Mucosa of rectum (tissue), 2 donors: ENCODE data around the gene GALNS.
A peak's percentile ranks its signal among the peaks of the same experiment; 100 is the strongest.

Experiments used
- H3K27ac ChIP-seq, 2 donors: one replicate each; pipeline ENCODE4 v1.7.0; 2013; ENCODE audit warnings: inconsistent platforms in 2 of 2, low read depth in 2 of 2, low read length in 2 of 2
- H3K27me3 ChIP-seq, 2 donors: one replicate each; pipeline ENCODE4 v1.7.0; 2013; ENCODE audit warnings: low read length in 2 of 2; ENCODE audit not compliant: control insufficient read depth in 2 of 2, insufficient read depth in 2 of 2
- H3K36me3 ChIP-seq, 2 donors: one replicate each; pipeline ENCODE4 v1.7.0; 2013; ENCODE audit warnings: low read length in 2 of 2; ENCODE audit not compliant: control insufficient read depth in 2 of 2, insufficient read depth in 2 of 2
- H3K4me1 ChIP-seq, 2 donors: one replicate each; pipeline ENCODE4 v1.7.0; 2013; ENCODE audit warnings: low read length in 2 of 2, mild to moderate bottlenecking in 1 of 2; ENCODE audit not compliant: control insufficient read depth in 2 of 2, insufficient read depth in 2 of 2
- H3K4me3 ChIP-seq, 2 donors: one replicate each; pipeline ENCODE4 v1.7.0; 2013; ENCODE audit warnings: low read length in 2 of 2
- H3K9ac ChIP-seq, 2 donors: one replicate each; pipeline ENCODE4 v1.7.0; 2013; ENCODE audit warnings: low read length in 2 of 2, low read depth in 1 of 2, mild to moderate bottlenecking in 1 of 2
- H3K9me3 ChIP-seq, 2 donors: one replicate each; pipeline ENCODE4 v1.7.0; 2013; ENCODE audit warnings: low read length in 2 of 2; ENCODE audit not compliant: control insufficient read depth in 2 of 2
- donor health status: healthy.
- donor health status: Normal muscosa, but diverticular disease.

Gene GALNS

GRCh38 chr16:88875703-88876234 is 19.0 kb upstream of the GALNS start:
- no peak overlapping the region for H3K9ac ChIP-seq
- no peak overlapping the region for H3K27ac ChIP-seq
- no peak overlapping the region for H3K4me3 ChIP-seq
- H3K9me3 ChIP-seq: no peaks in the 10 kb centered on the region
- peaks cover 3 to 4% of the 10 kb centered on the region in 2 donors for H3K36me3 ChIP-seq
- peaks cover 1 to 3% of the 10 kb centered on the region in 2 donors for H3K4me1 ChIP-seq
- H3K27me3 ChIP-seq: peaks cover 2 to 16% of the 10 kb centered on the region in 2 donors

GRCh38 chr16:88874938-88875599 is 18.3 kb upstream of the GALNS start:
- Histone ChIP-seq H3K9ac (no peak overlapping the region), H3K4me1 (peaks cover 0 to 2% of the 10 kb centered on the region in 2 donors), H3K36me3 (peaks cover 3 to 4% of the 10 kb centered on the region in 2 donors), H3K27ac (no peak overlapping the region), H3K27me3 (peaks cover 3 to 11% of the 10 kb centered on the region in 2 donors), H3K4me3 (no peak overlapping the region), H3K9me3 (no peaks in the 10 kb centered on the region)

DNA sequence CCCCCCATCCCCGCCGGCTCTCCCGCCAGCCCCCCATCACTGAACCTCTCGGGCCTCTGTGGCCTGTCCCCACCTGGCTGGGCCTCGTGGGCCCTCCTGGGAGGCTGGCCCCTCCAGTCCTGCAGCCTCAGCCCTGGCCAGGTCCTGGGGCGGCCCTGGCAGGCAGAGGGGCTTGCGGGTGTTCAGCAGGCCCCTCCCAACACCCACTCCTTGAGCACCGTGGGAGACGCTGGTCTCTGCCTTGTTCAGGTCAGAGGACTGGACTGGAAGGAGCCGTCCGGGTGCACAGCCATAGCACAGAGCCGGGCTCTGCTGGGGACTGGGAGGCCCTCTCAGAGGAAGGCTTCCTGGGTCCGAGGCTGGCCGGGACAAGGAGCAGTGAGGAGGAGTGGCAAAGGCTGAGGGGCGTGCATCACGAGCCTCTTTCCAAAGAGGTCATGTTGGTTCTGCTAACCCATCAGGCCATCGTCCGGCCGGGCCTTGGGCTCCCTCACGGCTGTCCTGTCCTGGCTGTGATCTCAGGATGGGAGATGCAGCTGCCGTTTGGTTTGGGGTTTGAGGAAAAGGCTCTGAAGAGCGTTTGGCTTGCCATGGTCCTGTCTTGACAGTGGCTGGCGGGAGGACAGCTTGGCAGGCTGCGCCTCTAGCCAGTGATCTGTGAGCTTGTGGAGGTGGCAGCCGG is 16.0 kb upstream of the GALNS start:
- Histone ChIP-seq H3K4me3 (no peak overlapping the region), H3K27me3 (peaks cover 3 to 24% of the 10 kb centered on the region in 2 donors), H3K4me1 (peaks cover 0 to 2% of the 10 kb centered on the region in 2 donors), H3K27ac (no peak overlapping the region), H3K36me3 (no peaks in the 10 kb centered on the region), H3K9ac (no peak overlapping the region), H3K9me3 (no peaks in the 10 kb centered on the region)

DNA sequence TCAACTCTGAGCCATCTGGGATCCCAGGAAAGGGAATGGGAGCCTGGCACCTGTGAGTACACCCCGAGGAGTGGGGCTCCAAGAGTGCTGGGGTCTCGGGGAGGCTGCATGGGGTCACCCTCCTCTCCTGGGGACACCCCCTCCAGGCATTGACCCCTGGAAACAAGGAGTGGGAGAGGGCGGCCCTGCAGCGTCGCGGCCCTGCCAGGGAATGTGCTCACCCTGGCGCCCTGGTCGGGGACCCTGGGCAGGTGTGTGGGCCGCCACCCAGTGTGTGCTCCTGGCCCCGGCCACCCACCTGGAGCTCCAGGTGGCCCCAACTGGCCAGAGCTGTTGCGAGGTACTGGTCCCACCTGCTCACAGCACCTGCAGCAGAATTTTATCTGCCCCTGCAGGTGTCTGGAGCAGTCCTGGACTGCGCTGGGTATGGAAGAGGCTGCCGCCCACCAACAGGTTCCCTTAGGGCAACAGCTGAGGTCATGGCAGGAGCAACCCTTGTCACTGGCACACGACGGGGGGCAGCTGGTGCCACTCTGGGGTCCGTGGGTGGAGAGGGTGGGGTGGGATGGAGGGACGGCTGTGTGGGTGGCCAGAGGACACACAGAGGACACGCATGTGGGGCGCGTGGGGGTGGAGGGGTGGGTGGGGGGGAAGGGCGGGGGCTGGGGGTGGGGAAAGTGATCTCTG is 15.1 kb upstream of the GALNS start:
- peaks cover 3 to 24% of the 10 kb centered on the region in 2 donors for H3K27me3 ChIP-seq

DNA sequence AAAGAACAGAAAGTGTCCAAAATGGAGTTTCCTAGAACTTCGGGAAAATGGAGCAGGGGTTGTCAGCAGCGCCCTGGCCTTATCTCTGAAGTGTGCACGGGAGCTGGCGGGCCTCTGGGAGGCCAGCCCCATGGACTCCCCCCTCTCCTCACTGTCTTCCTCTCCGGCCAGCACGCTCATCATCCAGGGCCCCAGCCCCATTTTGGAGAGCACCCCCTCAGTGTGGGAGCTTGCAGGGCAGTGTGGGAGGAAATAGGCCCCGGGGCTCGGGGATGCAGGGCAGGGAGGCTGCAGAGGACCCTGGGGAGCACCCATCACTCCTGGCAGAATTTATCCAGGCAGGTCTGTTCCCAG is 14.6 kb upstream of the GALNS start:
- Histone ChIP-seq H3K9ac (no peak overlapping the region), H3K9me3 (no peaks in the 10 kb centered on the region), H3K27ac (no peak overlapping the region), H3K4me3 (peak overlapping the region in 1 of 2 donors; percentile 13), H3K27me3 (peaks cover 3 to 24% of the 10 kb centered on the region in 2 donors), H3K4me1 (peaks cover 0 to 2% of the 10 kb centered on the region in 2 donors), H3K36me3 (no peaks in the 10 kb centered on the region)

More for the DNA sequence above, 15.1 kb upstream of the GALNS start:
- Histone ChIP-seq H3K9me3 (no peaks in the 10 kb centered on the region), H3K4me1 (peaks cover 0 to 2% of the 10 kb centered on the region in 2 donors), H3K9ac (no peak overlapping the region), H3K36me3 (no peaks in the 10 kb centered on the region), H3K4me3 (no peak overlapping the region), H3K27ac (no peak overlapping the region)

DNA sequence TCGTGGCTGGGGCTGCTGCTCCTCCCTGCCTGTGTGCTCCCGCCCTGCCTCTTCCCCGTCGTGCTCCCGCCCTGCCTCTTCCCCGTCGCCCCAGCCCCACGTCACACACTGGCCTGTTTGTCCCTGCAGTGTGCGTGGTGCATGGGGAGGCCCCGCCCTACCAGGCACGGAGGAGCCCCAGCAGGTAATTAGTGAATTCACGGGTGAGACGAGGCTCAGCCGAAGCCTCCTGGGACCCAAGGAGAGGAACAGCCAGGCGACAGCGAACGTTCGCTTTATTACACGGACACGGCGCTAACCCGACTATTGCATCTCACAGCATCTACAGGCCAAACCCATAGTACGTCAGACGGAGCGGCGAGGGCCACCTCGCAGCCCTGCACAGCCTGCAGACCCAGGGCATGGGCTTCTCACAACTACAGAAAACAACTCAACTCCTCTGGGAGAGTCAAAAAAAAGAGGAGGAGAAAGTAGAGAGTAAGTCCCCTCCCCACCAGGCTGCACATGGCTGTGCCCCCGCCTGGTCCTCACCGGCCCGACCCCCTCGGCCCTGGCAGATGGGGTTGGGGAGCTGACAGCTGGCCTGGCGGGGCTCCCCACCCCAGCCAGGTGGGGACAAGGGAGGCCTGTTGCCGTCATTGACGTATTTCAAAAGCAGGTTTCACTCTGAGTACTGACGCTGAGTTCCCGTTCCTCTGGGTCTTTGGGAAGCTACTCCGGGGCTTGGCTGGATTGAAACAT is 14.0 kb upstream of the GALNS start:
- Histone ChIP-seq H3K27me3 (peaks cover 3 to 24% of the 10 kb centered on the region in 2 donors), H3K4me3 (peak overlapping the region in 1 of 2 donors; percentile 26), H3K27ac (no peak overlapping the region), H3K36me3 (no peaks in the 10 kb centered on the region), H3K9me3 (no peaks in the 10 kb centered on the region), H3K9ac (no peak overlapping the region), H3K4me1 (peaks cover 0 to 2% of the 10 kb centered on the region in 2 donors)

- Histone ChIP-seq H3K27me3 (peaks cover 3 to 24% of the 10 kb centered on the region in 2 donors), H3K36me3 (no peaks in the 10 kb centered on the region), H3K27ac (no peak overlapping the region), H3K9ac (no peak overlapping the region), H3K9me3 (no peaks in the 10 kb centered on the region), H3K4me3 (no peak overlapping the region), H3K4me1 (peaks cover 0 to 2% of the 10 kb centered on the region in 2 donors)
These were observed 12.9 kb upstream of the GALNS start for GRCh38 chr16:88869673-88869980.

- H3K4me1 ChIP-seq: peaks cover 0 to 2% of the 10 kb centered on the region in 2 donors
- no peaks in the 10 kb centered on the region for H3K36me3 ChIP-seq
- peaks cover 3 to 24% of the 10 kb centered on the region in 2 donors for H3K27me3 ChIP-seq
- H3K27ac ChIP-seq: no peak overlapping the region
- H3K4me3 ChIP-seq: no peak overlapping the region
- no peak overlapping the region for H3K9ac ChIP-seq
- no peaks in the 10 kb centered on the region for H3K9me3 ChIP-seq
These were observed 12.4 kb upstream of the GALNS start for GRCh38 chr16:88868974-88869672.

DNA sequence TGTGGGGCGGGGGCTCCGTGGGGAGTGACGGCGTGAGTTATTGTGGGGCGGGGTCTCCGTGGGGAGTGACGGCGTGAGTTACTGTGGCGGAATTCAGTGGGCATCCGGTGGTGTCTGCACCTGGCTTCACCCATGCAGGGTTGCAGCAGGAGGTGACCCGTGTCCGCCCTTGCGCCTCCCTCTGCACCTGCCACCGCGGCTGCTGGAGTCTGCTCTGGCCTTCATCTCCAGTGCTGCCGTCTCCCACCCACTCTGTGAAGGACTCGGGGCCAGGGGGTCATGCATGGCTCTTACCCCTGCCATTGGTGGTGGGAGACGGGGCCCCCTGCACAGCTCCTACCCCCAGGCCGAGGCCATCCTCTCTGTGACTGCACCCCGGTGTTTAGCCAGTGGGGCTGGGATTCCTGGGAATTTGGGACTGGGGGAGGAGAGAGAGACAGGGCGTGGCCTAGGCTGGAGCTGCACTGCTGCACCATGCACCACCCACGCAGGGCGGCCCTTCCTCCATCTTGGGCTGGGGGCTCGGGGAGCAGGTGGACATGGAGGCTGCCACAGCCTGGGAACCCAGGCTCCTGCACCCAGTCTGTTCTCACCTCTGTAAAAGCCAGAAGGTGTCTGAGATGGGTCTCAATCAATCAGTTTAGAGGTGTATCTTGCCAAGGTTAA is 11.0 kb upstream of the GALNS start:
- H3K36me3 ChIP-seq: peaks cover 0 to 1% of the 10 kb centered on the region in 2 donors
- H3K9me3 ChIP-seq: no peaks in the 10 kb centered on the region
- H3K27me3 ChIP-seq: peaks cover 3 to 24% of the 10 kb centered on the region in 2 donors
- H3K9ac ChIP-seq: no peak overlapping the region
- peaks cover 0 to 2% of the 10 kb centered on the region in 2 donors for H3K4me1 ChIP-seq
- no peak overlapping the region for H3K27ac ChIP-seq
- H3K4me3 ChIP-seq: no peak overlapping the region
